Lower lobe of right lung (tissue), 2 donors: Measurements from ENCODE around the gene OPALIN. TPM values are rescaled to one million over a fixed set of nuclear protein-coding genes. Genes with fewer than 3 reads are reported as not detected.

ENCODE experiments used
- ATAC-seq, 2 donors: fragments of 200-7000 bp; cut with Tn5 transposase; one replicate each; pipeline ENCODE4 v1.9.1; 2020 to 2022; ENCODE audit warnings: mild to moderate bottlenecking in 2 of 2, moderate library complexity in 2 of 2
- DNase-seq: peaks from one replicate; pipeline ENCODE4 v3.0.0-alpha.2; 2020
- H3K27ac ChIP-seq: fragments of 200-600 bp; one replicate; pipeline ENCODE4 v1.8.0; 2022
- H3K27me3 ChIP-seq: fragments of 200-600 bp; one replicate; pipeline ENCODE4 v1.8.0; 2022; ENCODE audit warnings: low read depth
- H3K36me3 ChIP-seq: fragments of 200-600 bp; one replicate; pipeline ENCODE4 v1.8.0; 2022; ENCODE audit warnings: mild to moderate bottlenecking
- H3K4me1 ChIP-seq: fragments of 200-600 bp; one replicate; pipeline ENCODE4 v1.8.0; 2022
- H3K4me3 ChIP-seq: fragments of 200-600 bp; one replicate; pipeline ENCODE4 v1.8.0; 2022; ENCODE audit warnings: mild to moderate bottlenecking
- H3K9me3 ChIP-seq: fragments of 200-600 bp; one replicate; pipeline ENCODE4 v1.8.0; 2022
- CTCF ChIP-seq: fragments of 200-600 bp; IDR thresholded peaks from one replicate; pipeline ENCODE4 v1.8.0; 2022; ENCODE audit warnings: antibody characterized with exemption, mild to moderate bottlenecking
- intact Hi-C: fragments of 100-400 bp; cut with DNase I; formaldehyde crosslinking; loops from one replicate; pipeline ENCODE4 v1.11.0; 2022
- total RNA-seq: library from RNA; stranded (reverse); fragmentation: NEBNext Ultra II Directional; extraction: Animal tissue kit (Norgen Biotek cat#: 25700); gene quantifications from one replicate; pipeline ENCODE4 v1.2.1, GENCODE V29; 2021
- donor health status: DM: no; HTN: yes; CAD: no; lungs with severe emphysema.

Gene OPALIN
- total RNA-seq, 1 donor from 2014 or later = not detected

DNA sequence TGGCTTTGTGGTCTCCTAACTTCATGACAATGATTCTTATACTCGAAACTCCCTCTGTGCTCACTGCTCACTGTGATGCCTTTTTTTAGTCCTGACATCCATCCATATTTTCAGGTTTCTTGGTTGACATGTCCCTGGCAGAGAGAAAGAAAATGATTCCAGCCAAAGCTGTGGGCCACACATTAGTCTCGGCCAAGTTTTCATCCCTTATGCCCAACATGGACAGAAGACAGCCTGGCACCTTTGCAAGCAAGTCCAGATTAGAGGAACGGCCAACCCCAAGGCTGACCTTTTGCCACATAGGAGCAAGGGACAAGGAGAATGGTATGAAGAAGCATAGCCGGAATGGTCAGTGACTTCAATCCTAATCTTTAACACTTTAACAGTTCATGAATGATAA, 8.7 kb upstream of the OPALIN start:
- ATAC-seq = no peak
- TF ChIP-seq CTCF = no peak
- H3K4me1 ChIP-seq = no peaks in the 10 kb centered on the region
- H3K27ac ChIP-seq = no peak overlapping the region
- intact Hi-C loops = no loop called here
- H3K36me3 ChIP-seq = no peaks in the 10 kb centered on the region
- no peak for DNase-seq
- H3K4me3 ChIP-seq = no peak overlapping the region
- no peaks in the 10 kb centered on the region for H3K9me3 ChIP-seq
- H3K27me3 ChIP-seq = no peaks in the 10 kb centered on the region

- no peaks in the 10 kb centered on the region for H3K36me3 ChIP-seq
- H3K4me3 ChIP-seq = no peak overlapping the region
- TF ChIP-seq CTCF = no peak
- H3K9me3 ChIP-seq = no peaks in the 10 kb centered on the region
- ATAC-seq = no peak
- no peak for DNase-seq
- H3K27me3 ChIP-seq = no peaks in the 10 kb centered on the region
- no peaks in the 10 kb centered on the region for H3K4me1 ChIP-seq
- H3K27ac ChIP-seq = no peak overlapping the region
- intact Hi-C loops = no loop called here
Measured at GRCh38 chr10:96366508-96366907, 7.7 kb upstream of the OPALIN start.

- no peak for ATAC-seq
- Histone ChIP-seq H3K4me3 (no peak overlapping the region), H3K4me1 (no peaks in the 10 kb centered on the region), H3K27ac (no peak overlapping the region), H3K36me3 (no peaks in the 10 kb centered on the region), H3K27me3 (no peaks in the 10 kb centered on the region), H3K9me3 (no peaks in the 10 kb centered on the region)
- TF ChIP-seq CTCF = no peak
- DNase-seq = no peak
- intact Hi-C loops = no loop called here
Measured at GRCh38 chr10:96365571-96365970, 6.8 kb upstream of the OPALIN start.

DNA sequence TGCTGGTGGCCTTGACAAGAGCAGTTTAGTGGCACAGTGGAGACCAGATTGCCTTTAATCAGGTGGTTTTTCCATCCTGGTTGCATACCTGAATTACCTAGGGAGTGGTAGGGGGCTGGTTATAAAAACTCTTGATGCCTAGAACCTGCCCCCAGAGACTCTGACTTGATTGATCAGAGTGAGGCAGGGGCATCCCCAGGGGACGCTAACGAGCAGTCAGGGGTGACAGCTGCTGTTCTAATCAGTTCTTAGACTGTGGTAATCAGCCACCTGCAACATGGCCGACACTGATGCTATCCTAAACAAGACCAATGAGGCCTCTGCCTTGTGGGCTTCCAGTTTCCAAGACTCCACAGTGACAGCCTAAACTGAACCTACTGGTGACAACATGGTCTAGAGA, 2.0 kb upstream of the OPALIN start:
- Histone ChIP-seq H3K36me3 (no peaks in the 10 kb centered on the region), H3K9me3 (no peaks in the 10 kb centered on the region), H3K27me3 (peaks cover 9% of the 10 kb centered on the region), H3K4me1 (no peaks in the 10 kb centered on the region), H3K4me3 (no peak overlapping the region), H3K27ac (no peak overlapping the region)
- TF ChIP-seq CTCF = no peak
- intact Hi-C loops = no loop called here
- no peak for DNase-seq
- no peak for ATAC-seq

DNA sequence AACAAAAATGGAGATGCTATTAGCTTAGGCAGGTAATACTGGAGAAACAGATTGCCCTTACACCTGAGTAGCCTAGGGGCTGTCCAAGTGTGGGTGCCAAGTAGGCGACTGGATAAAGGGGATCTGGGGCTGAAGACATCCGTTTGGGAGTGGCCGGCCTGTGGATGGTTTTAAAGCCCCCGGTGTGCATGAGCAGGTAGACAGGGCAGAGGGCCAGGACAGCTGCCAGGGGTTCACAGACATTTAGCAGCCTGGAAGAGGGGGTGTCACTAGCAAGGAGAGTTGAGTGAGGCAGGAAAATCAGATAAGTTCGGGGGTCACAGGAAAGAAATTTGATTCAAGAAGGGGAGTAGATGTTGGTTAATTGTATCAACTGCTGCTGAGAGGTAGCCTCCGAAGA, 1.5 kb upstream of the OPALIN start:
- H3K27me3 ChIP-seq = peaks cover 9% of the 10 kb centered on the region
- no peaks in the 10 kb centered on the region for H3K4me1 ChIP-seq
- no peaks in the 10 kb centered on the region for H3K9me3 ChIP-seq
- DNase-seq = no peak
- no peak for TF ChIP-seq CTCF
- ATAC-seq = no peak
- intact Hi-C loops = no loop called here
- H3K27ac ChIP-seq = no peak overlapping the region
- no peaks in the 10 kb centered on the region for H3K36me3 ChIP-seq
- H3K4me3 ChIP-seq = no peak overlapping the region

DNA sequence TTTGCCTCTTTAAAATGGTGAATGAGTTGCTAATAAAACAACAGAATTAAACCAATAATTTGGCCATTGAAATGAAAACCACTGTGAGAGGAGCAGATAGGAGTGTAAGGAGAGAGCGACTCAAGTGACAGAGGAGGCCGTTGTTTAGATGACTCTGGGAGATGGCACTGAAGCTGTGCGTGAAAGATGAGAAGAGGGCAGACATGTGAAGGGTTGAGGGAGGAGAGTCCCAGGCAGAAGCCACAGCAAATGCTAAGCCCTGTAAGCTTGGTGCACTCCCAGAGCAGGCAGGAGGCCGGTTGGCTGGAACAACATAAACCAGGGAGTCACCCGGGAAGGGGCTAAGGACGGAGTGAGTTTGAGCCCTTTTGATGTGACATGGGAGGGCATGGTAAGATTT, 814 bp upstream of the OPALIN start:
- Histone ChIP-seq H3K36me3 (no peaks in the 10 kb centered on the region), H3K9me3 (no peaks in the 10 kb centered on the region), H3K4me1 (no peaks in the 10 kb centered on the region), H3K27ac (no peak overlapping the region), H3K27me3 (peaks cover 13% of the 10 kb centered on the region), H3K4me3 (no peak overlapping the region)
- ATAC-seq = no peak
- intact Hi-C loops = no loop called here
- no peak for TF ChIP-seq CTCF
- DNase-seq = no peak
